HepG2 (cell line): Measurements from ENCODE around the gene MLLT10. TPM values are rescaled to one million over a fixed set of nuclear protein-coding genes. Genes with fewer than 3 reads are reported as not detected.

ENCODE experiments used
- ATAC-seq: fragments of 200-7000 bp; cut with Tn5 transposase; 3 replicates; pipeline ENCODE4 v1.9.1; 2020; ENCODE audit warnings: mild to moderate bottlenecking, moderate library complexity
- BruUV-seq: library from RNA; stranded (reverse); fragments of 400-500 nt; replicated peaks from 2 replicates; lab custom pipeline; 2021; lab: Mats Ljungman, UMichigan
- CTCF ChIA-PET: fragments of 300-600 bp; formaldehyde crosslinking; extraction: SDS; loops from one replicate; lab custom pipeline; 2021; ENCODE audit warnings: low total read pairs, inconsistent platforms, low intra/inter-chr PET ratio; lab: Yijun Ruan, JAX
- POLR2A ChIA-PET: fragments of 350-600 bp; sonication (Branson Sonifier 250); formaldehyde crosslinking; loops from one replicate; lab custom pipeline; 2020; ENCODE audit warnings: antibody characterized with exemption, inconsistent platforms; lab: Yijun Ruan, JAX
- DNase-seq: peaks from one replicate; pipeline ENCODE4 v3.0.0-alpha.2; 2015; ENCODE audit warnings: low spot score
- FAIRE-seq: peaks from 3 replicates; lab custom pipeline; 2011; peaks lifted over from hg19 to GRCh38; lab: Jason Lieb, UNC
- H2AFZ ChIP-seq: one replicate; pipeline ENCODE4 v1.6.1; 2011; ENCODE audit warnings: low read length, inconsistent platforms
- H3K27ac ChIP-seq: fragments of 300-600 bp; 3 replicates; pipeline ENCODE4 v1.8.0; 2011; ENCODE audit warnings: mixed run types, mild to moderate bottlenecking, mixed read lengths, low read length, inconsistent platforms; ENCODE audit not compliant: insufficient read depth; ENCODE audit errors: extremely low read length
- H3K27me3 ChIP-seq, 2 experiments: fragments of 200-600 bp in 1 of 2; 2 replicates in 1 of 2; 3 replicates in 1 of 2; pipeline versions ENCODE4 v1.6.0 to v1.8.0; 2011; ENCODE audit warnings: low read length in 2 of 2, mild to moderate bottlenecking in 2 of 2, moderate library complexity in 2 of 2, inconsistent platforms in 1 of 2; ENCODE audit not compliant: insufficient read depth in 2 of 2, control insufficient read depth in 1 of 2
- H3K36me3 ChIP-seq, 2 experiments: fragments of 200-600 bp in 1 of 2; replicated peaks in 1 of 2; 2 replicates in 1 of 2; 3 replicates in 1 of 2; pipeline versions ENCODE4 v1.5.1 to v1.8.0; 2011; ENCODE audit warnings: low read length in 2 of 2, inconsistent platforms in 1 of 2; ENCODE audit not compliant: insufficient read depth in 2 of 2, control insufficient read depth in 1 of 2
- H3K4me1 ChIP-seq: 2 replicates; pipeline ENCODE4 v1.5.1; 2012; ENCODE audit warnings: low read length, inconsistent platforms; ENCODE audit not compliant: insufficient read depth
- H3K4me2 ChIP-seq: 2 replicates; pipeline ENCODE4 v1.6.0; 2011; ENCODE audit warnings: low read depth, low read length, inconsistent platforms
- H3K4me3 ChIP-seq, 3 experiments: fragments of 200-600 bp in 1 of 3; sonication (generic), shearing (Covaris generic) in 1 of 3; replicated peaks in 1 of 3; 2 replicates each; pipeline ENCODE4 v1.5.1; 2011 to 2016; ENCODE audit warnings: low read length in 3 of 3, inconsistent platforms in 2 of 3, low read depth in 2 of 3, mild to moderate bottlenecking in 2 of 3, control low read depth in 1 of 3, mixed read lengths in 1 of 3; ENCODE audit not compliant: insufficient read depth in 1 of 3
- H3K79me2 ChIP-seq: one replicate; pipeline ENCODE4 v1.6.1; 2011; ENCODE audit warnings: low read length, inconsistent platforms; ENCODE audit not compliant: insufficient read depth
- H3K9ac ChIP-seq: 2 replicates; pipeline ENCODE4 v1.6.0; 2011; ENCODE audit warnings: mild to moderate bottlenecking, low read depth, low read length, inconsistent platforms; ENCODE audit not compliant: insufficient read depth
- H3K9me3 ChIP-seq: 2 replicates; pipeline ENCODE4 v1.5.1; 2012; ENCODE audit warnings: mild to moderate bottlenecking, low read length
- H4K20me1 ChIP-seq: 2 replicates; pipeline ENCODE4 v1.6.0; 2011; ENCODE audit warnings: inconsistent platforms, mild to moderate bottlenecking, low read length, moderate library complexity; ENCODE audit not compliant: insufficient read depth
- CC2D1A ChIP-seq: sonication (generic); formaldehyde crosslinking; IDR thresholded peaks from 2 replicates; pipeline ENCODE4 v1.8.1; 2023; ENCODE audit warnings: mild to moderate bottlenecking, missing genetic modification reagents
- GTF3A ChIP-seq: sonication (generic); formaldehyde crosslinking; conservative IDR thresholded peaks from 2 replicates; pipeline ENCODE4 v1.4.0; 2020; ENCODE audit warnings: mild to moderate bottlenecking, missing genetic modification reagents
- JUN ChIP-seq: sonication (generic); formaldehyde crosslinking; IDR thresholded peaks from 2 replicates; pipeline ENCODE4 v1.4.0; 2020; ENCODE audit warnings: mild to moderate bottlenecking, missing genetic modification reagents
- MAFK ChIP-seq, 2 experiments: IDR thresholded peaks in 1 of 2; conservative IDR thresholded peaks in 1 of 2; 2 replicates each; pipeline ENCODE4 v1.6.1; 2011; ENCODE audit warnings: improper control_type of control experiment in 2 of 2, low read length in 2 of 2
- MTA3 ChIP-seq: sonication (generic); formaldehyde crosslinking; IDR thresholded peaks from 2 replicates; pipeline ENCODE4 v1.4.0; 2020; ENCODE audit warnings: missing genetic modification reagents
- SMAD9 ChIP-seq: sonication (generic); formaldehyde crosslinking; IDR thresholded peaks from 2 replicates; pipeline ENCODE4 v1.5.1; 2020; ENCODE audit warnings: mild to moderate bottlenecking, missing genetic modification reagents
- ZFP82 ChIP-seq: sonication (generic); formaldehyde crosslinking; IDR thresholded peaks from 2 replicates; pipeline ENCODE4 v1.5.1; 2020; ENCODE audit warnings: mild to moderate bottlenecking, missing genetic modification reagents, borderline replicate concordance
- ZKSCAN1 ChIP-seq: fragments of 150-350 bp; IDR thresholded peaks from 2 replicates; pipeline ENCODE4 v1.6.1; 2014; ENCODE audit warnings: low read length
- ZNF543 ChIP-seq: sonication (generic); formaldehyde crosslinking; IDR thresholded peaks from 2 replicates; pipeline ENCODE4 v1.4.0; 2020; ENCODE audit warnings: mild to moderate bottlenecking, missing genetic modification reagents
- WGBS: methylation state at CpG from one replicate; pipeline ENCODE4 v1.1.6; 2017; ENCODE audit warnings: low lambda C conversion rate; 5-methylcytosine and 5-hydroxymethylcytosine counted together
- in situ Hi-C: cut with HindIII; loops from 2 replicates; pipeline ENCODE4 v1.10.0; 2017; ENCODE audit warnings: low pct_unique_long_range_greater_than_20kb; ENCODE audit not compliant: extremely low pct_ligation_motif_present
- intact Hi-C: fragments of 100-400 bp; cut with micrococcal nuclease; formaldehyde crosslinking; loops from one replicate; pipeline ENCODE4 v1.10.0; 2022; ENCODE audit not compliant: unreplicated experiment
- polyA plus RNA-seq, 8 experiments: library from polyadenylated mRNA; depleted of rRNA in 3 of 8; stranded (reverse) in 7 of 8; unstranded in 1 of 8; fragments of >200 nt; fragmentation: Illumina TruSeq in 4 of 8; extraction: Trizol in 4 of 8; gene quantifications; 2 replicates each; pipeline versions ENCODE4 v1.2.1 to v1.2.3, GENCODE V29; 2011 to 2016; ENCODE audit warnings: low read depth in 4 of 8, missing spikeins in 1 of 8, mixed read lengths in 1 of 8; ENCODE audit not compliant: insufficient read depth in 1 of 8
- total RNA-seq, 5 experiments: library from RNA; depleted of rRNA; stranded (reverse); fragments of >200 nt; fragmentation: Illumina TruSeq; extraction: Trizol; gene quantifications; 2 replicates each; pipeline ENCODE4 v1.2.3, GENCODE V29; 2016; ENCODE audit warnings: low read depth in 1 of 5
- TF ChIP-seq, protein P1 (sequence below): sonication (generic); formaldehyde crosslinking; IDR thresholded peaks from 2 replicates; pipeline ENCODE4 v1.5.0; 2020; ENCODE audit warnings: missing genetic modification reagents
- TF ChIP-seq, protein P2 (sequence below): sonication (generic); formaldehyde crosslinking; IDR thresholded peaks from 2 replicates; pipeline ENCODE4 v1.8.0; 2022; ENCODE audit warnings: missing genetic modification reagents, low read depth, mild to moderate bottlenecking, borderline replicate concordance

Gene MLLT10
- total and polyA plus RNA-seq, 2 of the 13 experiments (the other 11 are each of a cell fraction or from before 2014, with no cell fraction given) = 51.3 to 84.1 TPM

DNA sequence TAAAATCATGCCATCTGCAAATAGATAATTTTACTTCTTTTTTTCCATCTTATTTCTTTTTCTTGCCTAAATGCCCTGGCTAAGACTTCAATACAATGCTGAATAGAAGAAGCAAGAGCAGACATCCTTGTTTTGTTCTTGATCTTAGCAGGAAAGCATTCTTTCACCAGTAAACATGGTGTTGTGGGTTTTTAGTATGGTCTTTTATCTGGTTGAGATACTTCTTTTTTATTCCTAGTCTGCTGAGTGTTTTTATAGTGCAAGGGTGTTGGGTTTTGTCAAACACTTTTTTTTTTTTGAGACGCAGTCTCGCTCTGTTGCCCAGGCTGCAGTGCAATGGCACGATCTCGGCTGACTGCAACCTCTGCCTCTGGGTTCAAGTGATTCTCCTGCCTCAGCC is 237.2 kb downstream of the MLLT10 start:
- H2AFZ ChIP-seq = no peak overlapping the region
- H3K27me3 ChIP-seq = no peaks in the 10 kb centered on the region
- H3K27ac ChIP-seq = no peak overlapping the region
- H3K36me3 ChIP-seq = no peaks in the 10 kb centered on the region
- ATAC-seq = no peak
- no peaks in the 10 kb centered on the region for H3K4me1 ChIP-seq
- H3K4me2 ChIP-seq = no peak overlapping the region
- no peak for FAIRE-seq
- 99% methylated on average over 4 of the region's 4 CpGs for WGBS
- no peak for DNase-seq
- TF ChIP-seq MTA3 (CRISPR knock-in tag) = no peak
- TF ChIP-seq, protein P1, sequence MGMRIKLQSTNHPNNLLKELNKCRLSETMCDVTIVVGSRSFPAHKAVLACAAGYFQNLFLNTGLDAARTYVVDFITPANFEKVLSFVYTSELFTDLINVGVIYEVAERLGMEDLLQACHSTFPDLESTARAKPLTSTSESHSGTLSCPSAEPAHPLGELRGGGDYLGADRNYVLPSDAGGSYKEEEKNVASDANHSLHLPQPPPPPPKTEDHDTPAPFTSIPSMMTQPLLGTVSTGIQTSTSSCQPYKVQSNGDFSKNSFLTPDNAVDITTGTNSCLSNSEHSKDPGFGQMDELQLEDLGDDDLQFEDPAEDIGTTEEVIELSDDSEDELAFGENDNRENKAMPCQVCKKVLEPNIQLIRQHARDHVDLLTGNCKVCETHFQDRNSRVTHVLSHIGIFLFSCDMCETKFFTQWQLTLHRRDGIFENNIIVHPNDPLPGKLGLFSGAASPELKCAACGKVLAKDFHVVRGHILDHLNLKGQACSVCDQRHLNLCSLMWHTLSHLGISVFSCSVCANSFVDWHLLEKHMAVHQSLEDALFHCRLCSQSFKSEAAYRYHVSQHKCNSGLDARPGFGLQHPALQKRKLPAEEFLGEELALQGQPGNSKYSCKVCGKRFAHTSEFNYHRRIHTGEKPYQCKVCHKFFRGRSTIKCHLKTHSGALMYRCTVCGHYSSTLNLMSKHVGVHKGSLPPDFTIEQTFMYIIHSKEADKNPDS (CRISPR knock-in tag) = no peak
- intact Hi-C loops (no loop called here), in situ Hi-C loops (no loop called here)
- H3K79me2 ChIP-seq = no peaks in the 10 kb centered on the region
- CTCF ChIA-PET = no interaction called here
- H3K4me3 ChIP-seq = no peak overlapping the region
- no peaks in the 10 kb centered on the region for H3K9me3 ChIP-seq
- no peaks in the 10 kb centered on the region for H4K20me1 ChIP-seq
- no TSS peak for BruUV-seq
- POLR2A ChIA-PET = no interaction called here
- no peak overlapping the region for H3K9ac ChIP-seq

DNA sequence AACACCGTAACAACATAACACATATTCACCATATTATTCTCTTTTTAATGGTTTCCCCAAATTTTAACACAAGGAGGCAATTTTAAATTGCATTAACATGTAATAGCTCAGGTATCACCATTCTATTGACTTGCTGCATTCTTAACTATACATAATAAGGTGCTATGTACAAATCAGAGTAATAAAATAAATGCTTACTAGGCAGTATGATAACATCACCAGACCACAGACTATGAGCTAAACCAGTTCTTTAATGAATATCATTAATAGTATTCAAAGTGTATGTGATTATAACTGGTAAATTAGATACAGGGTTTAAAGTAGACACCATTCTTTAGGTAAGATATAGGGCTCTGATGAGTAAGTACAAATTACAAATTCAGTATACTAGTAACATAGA is 242.9 kb downstream of the MLLT10 start:
- no peak for ATAC-seq
- no peak for FAIRE-seq
- 93% methylated on average over 1 of the region's 1 CpG for WGBS
- ChIA-PET POLR2A (no interaction called here), CTCF (no interaction called here)
- Histone ChIP-seq H3K4me2 (no peak overlapping the region), H2AFZ (no peak overlapping the region), H3K4me3 (no peak overlapping the region), H3K79me2 (no peaks in the 10 kb centered on the region), H3K27me3 (no peaks in the 10 kb centered on the region), H3K36me3 (no peaks in the 10 kb centered on the region), H3K9ac (no peak overlapping the region), H3K9me3 (no peaks in the 10 kb centered on the region), H3K4me1 (no peaks in the 10 kb centered on the region), H3K27ac (no peak overlapping the region), H4K20me1 (no peaks in the 10 kb centered on the region)
- DNase-seq = no peak
- in situ Hi-C loops = no loop called here
- BruUV-seq = no TSS peak
- intact Hi-C loops = no loop called here
- no peak for TF ChIP-seq CC2D1A (CRISPR knock-in tag)
- TF ChIP-seq, protein P2, sequence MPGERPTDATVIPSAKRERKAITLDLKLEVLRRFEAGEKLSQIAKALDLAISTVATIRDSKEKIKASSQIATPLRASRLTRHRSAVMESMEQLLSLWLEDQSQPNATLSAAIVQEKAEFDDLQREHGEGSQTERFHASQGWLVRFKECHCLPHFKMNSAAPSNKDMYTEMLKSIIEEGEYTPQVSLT (CRISPR knock-in tag) = no peak
- no peak for TF ChIP-seq ZNF543 (CRISPR knock-in tag)
- no peak for TF ChIP-seq ZFP82 (CRISPR knock-in tag)
- TF ChIP-seq ZKSCAN1 = no peak
- no peak for TF ChIP-seq GTF3A
- TF ChIP-seq SMAD9 (CRISPR knock-in tag) = no peak
- no peak for TF ChIP-seq JUN (CRISPR knock-in tag)
- peak; percentile 67 to 77 for TF ChIP-seq MAFK (conservative IDR thresholded peaks at IDR 0.05 in 1 of 2, IDR thresholded peaks at IDR 0.05 in 1 of 2; ENCODE audit: low read length in 2 of 2)
